GM23338 (cell line): ENCODE data around the gene PRKAB2. TPM values are rescaled to one million over a fixed set of nuclear protein-coding genes. Genes with fewer than 3 reads are reported as not detected.
"Not testable (repeated sequence)": the region's sequence is repeated elsewhere in the genome, so short reads cannot be mapped to it uniquely, and the experiment has no call there.

Experiments used
- ATAC-seq: fragments of 200-7000 bp; cut with Tn5 transposase; 3 replicates; pipeline ENCODE4 v1.9.1; 2020
- DNase-seq: peaks from one replicate; pipeline ENCODE4 v3.0.0-alpha.2; 2015; ENCODE audit warnings: low spot score
- H2AFZ ChIP-seq: fragments of 200-600 bp; sonication (generic); 2 replicates; pipeline ENCODE4 v1.8.0; 2016; ENCODE audit warnings: antibody characterized with exemption, mild to moderate bottlenecking, moderate library complexity
- H3F3A ChIP-seq: fragments of 200-600 bp; sonication (generic); replicated peaks from 2 replicates; pipeline ENCODE4 v1.8.0; 2017; ENCODE audit warnings: antibody characterized with exemption, mixed run types, low read depth
- H3K27ac ChIP-seq: fragments of 200-600 bp; sonication (generic); 2 replicates; pipeline ENCODE4 v1.6.1; 2016; ENCODE audit warnings: low read depth
- H3K27me3 ChIP-seq: fragments of 200-600 bp; sonication (generic); 2 replicates; pipeline ENCODE4 v1.8.0; 2016; ENCODE audit warnings: mild to moderate bottlenecking, mixed run types, moderate library complexity; ENCODE audit not compliant: insufficient read depth
- H3K36me3 ChIP-seq: fragments of 200-600 bp; sonication (generic); 2 replicates; pipeline ENCODE4 v1.8.0; 2016; ENCODE audit warnings: mild to moderate bottlenecking; ENCODE audit not compliant: insufficient read depth
- H3K4me1 ChIP-seq: fragments of 200-600 bp; sonication (generic); 2 replicates; pipeline ENCODE4 v1.8.0; 2016; ENCODE audit warnings: mild to moderate bottlenecking, moderate library complexity; ENCODE audit not compliant: insufficient read depth
- H3K4me2 ChIP-seq: fragments of 200-600 bp; sonication (generic); 2 replicates; pipeline ENCODE4 v1.7.1; 2017; ENCODE audit warnings: mixed run types
- H3K4me3 ChIP-seq: fragments of 200-600 bp; sonication (generic); 2 replicates; pipeline ENCODE4 v1.6.1; 2016; ENCODE audit warnings: mixed run types
- H3K79me2 ChIP-seq: fragments of 200-600 bp; sonication (generic); replicated peaks from 2 replicates; pipeline ENCODE4 v1.8.0; 2017; ENCODE audit warnings: mild to moderate bottlenecking; ENCODE audit not compliant: insufficient read depth
- H3K9me2 ChIP-seq: fragments of 200-600 bp; sonication (generic); 2 replicates; pipeline ENCODE4 v1.8.0; 2017; ENCODE audit not compliant: insufficient read depth
- H4K20me1 ChIP-seq: fragments of 200-600 bp; sonication (generic); replicated peaks from 2 replicates; pipeline ENCODE4 v1.8.0; 2017; ENCODE audit warnings: mild to moderate bottlenecking; ENCODE audit not compliant: insufficient read depth
- H3K27ac Mint-ChIP-seq: 2 replicates; pipeline ENCODE4 v1.8.0; 2020; ENCODE audit warnings: inconsistent platforms, mild to moderate bottlenecking, moderate library complexity, mixed read lengths
- H3K27me3 Mint-ChIP-seq: 3 replicates; pipeline ENCODE4 v1.8.0; 2022; ENCODE audit warnings: low read depth, mild to moderate bottlenecking, moderate library complexity, mixed read lengths, inconsistent platforms; ENCODE audit not compliant: insufficient read depth, poor library complexity
- H3K36me3 Mint-ChIP-seq: 3 replicates; pipeline ENCODE4 v1.8.0; 2021; ENCODE audit warnings: low read depth, mild to moderate bottlenecking, inconsistent platforms, moderate library complexity, mixed read lengths
- H3K4me1 Mint-ChIP-seq: 3 replicates; pipeline ENCODE4 v1.8.0; 2020; ENCODE audit warnings: mild to moderate bottlenecking, inconsistent platforms, mixed read lengths
- H3K4me3 Mint-ChIP-seq: 3 replicates; pipeline ENCODE4 v1.8.0; 2021; ENCODE audit warnings: moderate library complexity, mild to moderate bottlenecking, inconsistent platforms, mixed read lengths
- H3K9me3 Mint-ChIP-seq: 3 replicates; pipeline ENCODE4 v1.8.0; 2020; ENCODE audit warnings: moderate library complexity, mild to moderate bottlenecking, inconsistent platforms, mixed read lengths
- CREB1 ChIP-seq: fragments of 250-450 bp; sonication (Bioruptor Pico); IDR thresholded peaks from 2 replicates; pipeline ENCODE4 v1.5.0; 2020; ENCODE audit warnings: low read depth, mild to moderate bottlenecking, moderate library complexity
- ETS1 ChIP-seq: IDR thresholded peaks from 2 replicates; pipeline ENCODE4 v1.6.1; 2016; ENCODE audit warnings: antibody characterized with exemption
- EZH2 ChIP-seq: fragments of 200-600 bp; sonication (generic); IDR thresholded peaks from one replicate; pipeline ENCODE4 v1.8.0; 2017; ENCODE audit warnings: antibody characterized with exemption, mild to moderate bottlenecking, low read depth; ENCODE audit not compliant: unreplicated experiment
- JUNB ChIP-seq: IDR thresholded peaks from one replicate; pipeline ENCODE4 v1.6.1; 2016; ENCODE audit warnings: antibody characterized with exemption; ENCODE audit not compliant: unreplicated experiment
- POLR2AphosphoS5 ChIP-seq: IDR thresholded peaks from 2 replicates; pipeline ENCODE4 v1.6.1; 2016; ENCODE audit warnings: antibody characterized with exemption, low read depth
- STAT1 ChIP-seq: IDR thresholded peaks from one replicate; pipeline ENCODE4 v1.6.1; 2016; ENCODE audit warnings: antibody characterized with exemption; ENCODE audit not compliant: unreplicated experiment
- ZNF114 ChIP-seq: fragments of 250-450 bp; sonication (Bioruptor Pico); IDR thresholded peaks from 2 replicates; pipeline ENCODE4 v1.5.0; 2020; ENCODE audit warnings: mild to moderate bottlenecking, moderate library complexity
- ZNF462 ChIP-seq: fragments of 250-450 bp; sonication (Bioruptor Pico); IDR thresholded peaks from 2 replicates; pipeline ENCODE4 v1.5.0; 2020; ENCODE audit warnings: mild to moderate bottlenecking, moderate library complexity
- polyA plus RNA-seq: library from polyadenylated mRNA; unstranded; fragments of >200 nt; fragmentation: Nextera tagmentation; extraction: Ambion mirVana; gene quantifications from 2 replicates; pipeline ENCODE4 v1.2.1, GENCODE V29; 2016
- total RNA-seq: library from RNA; depleted of rRNA; stranded (reverse); fragments of >200 nt; shearing (Covaris generic); gene quantifications from 2 replicates; pipeline ENCODE4 v1.2.3, GENCODE V29; 2014

The PRKAB2 gene
- total and polyA plus RNA-seq, 2 experiments from 2014 or later, result 15.9 to 32.2 TPM

DNA sequence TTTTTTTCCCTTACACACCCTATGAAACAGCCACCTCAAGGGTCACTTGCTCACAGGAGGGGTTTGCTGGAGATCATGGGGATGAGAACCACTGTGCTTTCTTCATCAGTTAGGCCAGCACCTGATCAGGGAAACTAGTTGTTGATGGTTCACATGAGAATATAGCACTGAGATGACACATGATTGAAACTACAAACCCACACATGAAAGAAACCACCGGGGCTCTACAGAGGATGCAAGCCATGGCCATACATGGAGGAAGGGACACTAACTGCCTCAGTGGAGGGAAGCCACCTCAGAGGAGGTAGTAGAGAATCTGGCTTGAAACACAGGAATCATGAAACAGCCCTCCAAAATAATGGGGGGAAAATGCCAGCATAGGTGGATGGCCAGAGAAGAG lies 63.2 kb downstream of the PRKAB2 start (continued):
- TF ChIP-seq ZNF462 (CRISPR knock-in tag), result no peak
- no peak for TF ChIP-seq ETS1
- no peak for TF ChIP-seq ZNF114
- no peak for TF ChIP-seq STAT1
- TF ChIP-seq POLR2AphosphoS5, result no peak
- TF ChIP-seq EZH2, result no peak
- TF ChIP-seq JUNB, result no peak
- no peak for TF ChIP-seq CREB1 (CRISPR knock-in tag)

- H3K4me3 ChIP-seq, DNase-seq: not testable (repeated sequence)
- peaks cover 14% of the 10 kb centered on the region for H3K4me1 Mint-ChIP-seq
Observed at GRCh38 chr1:147106407-147106881, 65.8 kb downstream of the PRKAB2 start.

More at GRCh38 chr1:147106407-147106881, 65.8 kb downstream of the PRKAB2 start:
- H3K9me3 Mint-ChIP-seq, H3K79me2 ChIP-seq, H3K27ac ChIP-seq, H3K27ac Mint-ChIP-seq, H3K9me2 ChIP-seq, H3K36me3 Mint-ChIP-seq, ATAC-seq, H3K27me3 Mint-ChIP-seq, H3F3A ChIP-seq, H3K36me3 ChIP-seq, H4K20me1 ChIP-seq, H3K27me3 ChIP-seq, H3K4me2 ChIP-seq, H3K4me1 ChIP-seq, H3K4me3 Mint-ChIP-seq: not testable (repeated sequence)
- peak overlapping the region; percentile 66 for H2AFZ ChIP-seq
